ENCODE measurements around the gene MGAT4C.

The MGAT4C gene

DNA sequence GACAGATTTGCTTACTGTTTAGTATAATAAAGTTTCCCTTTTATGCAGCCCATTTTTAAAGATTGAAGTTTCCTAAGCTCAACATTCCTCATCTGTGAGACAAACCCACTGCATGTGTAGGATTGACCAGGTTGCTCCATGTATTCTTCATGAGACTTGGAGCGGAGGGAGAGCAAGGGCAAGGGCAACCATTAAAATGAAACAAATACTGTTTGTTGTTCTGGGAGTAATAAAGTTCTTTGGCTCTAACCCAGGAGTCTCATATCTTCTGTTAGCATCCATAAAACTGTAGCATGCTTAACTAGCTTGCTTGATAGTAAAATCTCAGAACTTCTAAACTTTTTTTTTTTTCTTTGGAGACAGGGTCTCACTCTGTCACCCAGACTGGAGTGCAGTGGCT is 307.9 kb downstream of the MGAT4C start:
- Histone ChIP-seq H3K27me3 (replicated peaks) (no peaks in the 10 kb centered on the region), H3K27ac (no peak overlapping the region), H3K36me3 (replicated peaks) (no peaks in the 10 kb centered on the region), H3K4me3 (ENCODE audit: low read depth, low read length) (no peak overlapping the region)
- TF ChIP-seq, protein P1, sequence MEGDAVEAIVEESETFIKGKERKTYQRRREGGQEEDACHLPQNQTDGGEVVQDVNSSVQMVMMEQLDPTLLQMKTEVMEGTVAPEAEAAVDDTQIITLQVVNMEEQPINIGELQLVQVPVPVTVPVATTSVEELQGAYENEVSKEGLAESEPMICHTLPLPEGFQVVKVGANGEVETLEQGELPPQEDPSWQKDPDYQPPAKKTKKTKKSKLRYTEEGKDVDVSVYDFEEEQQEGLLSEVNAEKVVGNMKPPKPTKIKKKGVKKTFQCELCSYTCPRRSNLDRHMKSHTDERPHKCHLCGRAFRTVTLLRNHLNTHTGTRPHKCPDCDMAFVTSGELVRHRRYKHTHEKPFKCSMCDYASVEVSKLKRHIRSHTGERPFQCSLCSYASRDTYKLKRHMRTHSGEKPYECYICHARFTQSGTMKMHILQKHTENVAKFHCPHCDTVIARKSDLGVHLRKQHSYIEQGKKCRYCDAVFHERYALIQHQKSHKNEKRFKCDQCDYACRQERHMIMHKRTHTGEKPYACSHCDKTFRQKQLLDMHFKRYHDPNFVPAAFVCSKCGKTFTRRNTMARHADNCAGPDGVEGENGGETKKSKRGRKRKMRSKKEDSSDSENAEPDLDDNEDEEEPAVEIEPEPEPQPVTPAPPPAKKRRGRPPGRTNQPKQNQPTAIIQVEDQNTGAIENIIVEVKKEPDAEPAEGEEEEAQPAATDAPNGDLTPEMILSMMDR (IDR thresholded peaks at IDR 0.05; ENCODE audit: low read depth, low read length, missing control alignments) = no peak
- in situ Hi-C loops (cut with HindIII; ENCODE audit: low pct_ligation_motif_present, low sequenced_read_pairs) = no loop called here
- DNase-seq = no peak

DNA sequence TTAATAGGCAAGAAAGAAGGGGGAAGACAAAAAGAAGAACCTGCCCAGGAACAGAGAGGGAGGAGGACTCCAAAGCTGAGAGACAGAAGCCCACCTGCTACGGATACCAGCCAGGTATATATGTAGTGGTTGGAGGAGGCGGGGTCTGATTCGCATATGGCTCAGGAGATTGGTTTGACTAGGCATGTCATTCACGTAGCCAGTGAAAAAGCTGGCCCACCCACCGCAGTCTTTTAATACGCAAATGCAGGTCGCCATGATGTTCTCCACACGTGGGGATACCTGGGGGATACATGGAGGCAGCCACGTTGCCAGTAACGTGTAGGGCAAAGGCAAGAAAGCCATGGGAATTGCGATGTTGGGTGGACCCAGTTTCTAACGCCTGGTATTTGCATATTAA is 308.9 kb downstream of the MGAT4C start:
- Histone ChIP-seq H3K27ac (no peak overlapping the region), H3K36me3 (replicated peaks) (no peaks in the 10 kb centered on the region), H3K27me3 (replicated peaks) (no peaks in the 10 kb centered on the region), H3K4me3 (ENCODE audit: low read depth, low read length) (no peak overlapping the region)
- no peak for DNase-seq
- in situ Hi-C loops (cut with HindIII; ENCODE audit: low pct_ligation_motif_present, low sequenced_read_pairs) = no loop called here
- TF ChIP-seq, protein P1 (IDR thresholded peaks at IDR 0.05; ENCODE audit: low read depth, low read length, missing control alignments) = no peak

DNA sequence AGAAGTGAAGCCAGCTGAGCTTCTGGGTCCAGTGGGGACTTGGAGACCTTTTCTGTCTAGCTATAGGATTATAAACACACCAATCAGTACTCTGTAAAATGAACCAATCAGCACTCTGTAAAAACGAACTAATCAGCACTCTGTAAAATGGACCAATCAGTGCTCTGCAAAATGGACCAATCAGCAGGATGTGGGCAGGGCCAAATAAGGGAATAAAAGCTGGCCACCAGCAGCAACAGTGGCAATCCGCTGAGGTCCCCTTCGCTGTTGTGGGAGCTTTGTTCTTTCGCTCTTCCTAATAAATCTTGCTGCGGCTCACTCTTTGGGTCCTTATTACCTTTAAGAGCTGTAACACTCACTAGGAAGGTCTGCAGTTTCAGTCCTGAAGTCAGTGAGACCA is 309.8 kb downstream of the MGAT4C start:
- DNase-seq = no peak
- no peaks in the 10 kb centered on the region for H3K36me3 ChIP-seq (replicated peaks)
- H3K27me3 ChIP-seq (replicated peaks) = no peaks in the 10 kb centered on the region
- no peak overlapping the region for H3K27ac ChIP-seq
- in situ Hi-C loops (cut with HindIII; ENCODE audit: low pct_ligation_motif_present, low sequenced_read_pairs) = no loop called here
- no peak overlapping the region for H3K4me3 ChIP-seq (ENCODE audit: low read depth, low read length)
- TF ChIP-seq, protein P1 (IDR thresholded peaks at IDR 0.05; ENCODE audit: low read depth, low read length, missing control alignments) = no peak

- DNase-seq = no peak
- TF ChIP-seq, protein P1 (IDR thresholded peaks at IDR 0.05; ENCODE audit: low read depth, low read length, missing control alignments) = no peak
- Histone ChIP-seq H3K36me3 (replicated peaks) (no peaks in the 10 kb centered on the region), H3K27ac (no peak overlapping the region), H3K27me3 (replicated peaks) (no peaks in the 10 kb centered on the region), H3K4me3 (ENCODE audit: low read depth, low read length) (no peak overlapping the region)
- in situ Hi-C loops (cut with HindIII; ENCODE audit: low pct_ligation_motif_present, low sequenced_read_pairs) = no loop called here
Observed at GRCh38 chr12:85927166-85927565, 329.0 kb downstream of the MGAT4C start.

DNA sequence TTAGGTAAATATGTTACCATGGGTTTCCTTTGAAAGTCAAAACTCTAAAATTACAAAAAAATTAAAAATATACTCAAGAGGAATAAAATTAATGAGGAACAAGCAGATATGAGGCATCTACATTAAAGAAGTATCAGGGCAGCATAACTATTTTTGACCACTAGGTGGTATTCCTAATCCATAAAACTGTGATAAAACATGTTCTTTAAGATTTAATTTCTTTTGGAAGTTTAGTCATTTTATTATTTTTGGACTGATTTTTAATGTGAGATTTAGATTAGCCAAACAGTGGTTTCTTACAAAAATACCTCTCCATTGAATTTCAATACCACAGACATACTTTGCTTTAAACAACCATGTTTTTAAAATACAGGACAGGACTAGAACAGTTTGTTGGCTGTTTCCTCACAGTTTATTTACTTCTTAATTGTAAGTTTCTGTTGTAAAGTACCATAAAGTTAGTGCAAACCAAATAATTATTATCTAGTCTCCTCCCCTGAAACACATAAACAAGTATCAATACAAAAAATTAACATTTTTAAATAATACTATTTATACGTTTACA is 332.3 kb downstream of the MGAT4C start:
- DNase-seq = no peak
- Histone ChIP-seq H3K36me3 (replicated peaks) (no peaks in the 10 kb centered on the region), H3K27ac (no peak overlapping the region), H3K27me3 (replicated peaks) (no peaks in the 10 kb centered on the region), H3K4me3 (ENCODE audit: low read depth, low read length) (no peak overlapping the region)
- TF ChIP-seq, protein P1 (IDR thresholded peaks at IDR 0.05; ENCODE audit: low read depth, low read length, missing control alignments) = peak; percentile 50
- in situ Hi-C loops (cut with HindIII; ENCODE audit: low pct_ligation_motif_present, low sequenced_read_pairs) = no loop called here

GRCh38 chr12:85920324-85920947 is 335.8 kb downstream of the MGAT4C start:
- no peak overlapping the region for H3K27ac ChIP-seq
- DNase-seq = no peak
- in situ Hi-C loops (cut with HindIII; ENCODE audit: low pct_ligation_motif_present, low sequenced_read_pairs) = no loop called here
- no peak overlapping the region for H3K4me3 ChIP-seq (ENCODE audit: low read depth, low read length)
- TF ChIP-seq, protein P1 (IDR thresholded peaks at IDR 0.05; ENCODE audit: low read depth, low read length, missing control alignments) = peak; percentile 27
- H3K36me3 ChIP-seq (replicated peaks) = no peaks in the 10 kb centered on the region
- H3K27me3 ChIP-seq (replicated peaks) = no peaks in the 10 kb centered on the region
